ENCODE results near the gene LAGE3.
A peak's percentile ranks its signal among the peaks of the same experiment; 100 is the strongest.

Gene LAGE3

DNA sequence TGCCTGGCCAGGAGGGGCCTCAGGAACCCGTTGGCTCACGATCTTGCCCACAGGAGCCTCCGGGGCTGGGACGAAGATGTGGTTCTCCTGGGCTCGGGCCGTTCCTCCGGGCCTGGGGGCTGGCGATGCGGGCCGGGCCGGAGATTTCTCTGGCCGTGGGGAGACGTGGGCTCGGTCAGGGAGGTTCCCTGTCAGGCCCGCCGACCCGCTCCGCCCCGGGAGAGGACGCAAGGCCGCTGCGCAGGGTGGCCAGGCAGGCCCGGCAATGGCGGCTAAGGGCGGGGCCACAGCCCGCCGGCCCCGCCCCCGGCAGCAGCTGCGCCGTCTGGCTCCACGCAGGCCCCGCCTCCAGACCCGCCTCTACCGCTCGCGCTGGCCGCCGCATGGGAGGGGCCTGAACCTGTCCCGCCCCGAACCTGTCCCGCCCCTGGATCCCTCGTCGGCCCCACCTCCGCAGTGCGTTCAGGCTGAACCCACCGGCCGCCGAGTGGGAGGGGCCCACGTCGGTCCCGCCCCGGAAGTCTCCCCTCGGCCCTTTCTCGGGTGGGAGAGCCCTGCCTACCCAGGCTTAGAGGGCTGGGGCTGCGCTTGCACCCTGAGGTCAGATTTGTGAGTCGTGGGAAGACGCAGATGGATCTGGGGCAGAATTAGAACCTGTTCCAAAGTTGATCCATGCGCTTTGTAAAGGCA lies 37.0 kb upstream of the LAGE3 start, which contains the start of gene FAM3A (continued):
- TF ChIP-seq, protein P1, sequence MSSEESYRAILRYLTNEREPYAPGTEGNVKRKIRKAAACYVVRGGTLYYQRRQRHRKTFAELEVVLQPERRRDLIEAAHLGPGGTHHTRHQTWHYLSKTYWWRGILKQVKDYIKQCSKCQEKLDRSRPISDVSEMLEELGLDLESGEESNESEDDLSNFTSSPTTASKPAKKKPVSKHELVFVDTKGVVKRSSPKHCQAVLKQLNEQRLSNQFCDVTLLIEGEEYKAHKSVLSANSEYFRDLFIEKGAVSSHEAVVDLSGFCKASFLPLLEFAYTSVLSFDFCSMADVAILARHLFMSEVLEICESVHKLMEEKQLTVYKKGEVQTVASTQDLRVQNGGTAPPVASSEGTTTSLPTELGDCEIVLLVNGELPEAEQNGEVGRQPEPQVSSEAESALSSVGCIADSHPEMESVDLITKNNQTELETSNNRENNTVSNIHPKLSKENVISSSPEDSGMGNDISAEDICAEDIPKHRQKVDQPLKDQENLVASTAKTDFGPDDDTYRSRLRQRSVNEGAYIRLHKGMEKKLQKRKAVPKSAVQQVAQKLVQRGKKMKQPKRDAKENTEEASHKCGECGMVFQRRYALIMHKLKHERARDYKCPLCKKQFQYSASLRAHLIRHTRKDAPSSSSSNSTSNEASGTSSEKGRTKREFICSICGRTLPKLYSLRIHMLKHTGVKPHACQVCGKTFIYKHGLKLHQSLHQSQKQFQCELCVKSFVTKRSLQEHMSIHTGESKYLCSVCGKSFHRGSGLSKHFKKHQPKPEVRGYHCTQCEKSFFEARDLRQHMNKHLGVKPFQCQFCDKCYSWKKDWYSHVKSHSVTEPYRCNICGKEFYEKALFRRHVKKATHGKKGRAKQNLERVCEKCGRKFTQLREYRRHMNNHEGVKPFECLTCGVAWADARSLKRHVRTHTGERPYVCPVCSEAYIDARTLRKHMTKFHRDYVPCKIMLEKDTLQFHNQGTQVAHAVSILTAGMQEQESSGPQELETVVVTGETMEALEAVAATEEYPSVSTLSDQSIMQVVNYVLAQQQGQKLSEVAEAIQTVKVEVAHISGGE (tag by site-specific recombination; conservative IDR thresholded peaks at IDR 0.05; ENCODE audit: low read depth) = peak; percentile 55
- TF ChIP-seq, protein P2, sequence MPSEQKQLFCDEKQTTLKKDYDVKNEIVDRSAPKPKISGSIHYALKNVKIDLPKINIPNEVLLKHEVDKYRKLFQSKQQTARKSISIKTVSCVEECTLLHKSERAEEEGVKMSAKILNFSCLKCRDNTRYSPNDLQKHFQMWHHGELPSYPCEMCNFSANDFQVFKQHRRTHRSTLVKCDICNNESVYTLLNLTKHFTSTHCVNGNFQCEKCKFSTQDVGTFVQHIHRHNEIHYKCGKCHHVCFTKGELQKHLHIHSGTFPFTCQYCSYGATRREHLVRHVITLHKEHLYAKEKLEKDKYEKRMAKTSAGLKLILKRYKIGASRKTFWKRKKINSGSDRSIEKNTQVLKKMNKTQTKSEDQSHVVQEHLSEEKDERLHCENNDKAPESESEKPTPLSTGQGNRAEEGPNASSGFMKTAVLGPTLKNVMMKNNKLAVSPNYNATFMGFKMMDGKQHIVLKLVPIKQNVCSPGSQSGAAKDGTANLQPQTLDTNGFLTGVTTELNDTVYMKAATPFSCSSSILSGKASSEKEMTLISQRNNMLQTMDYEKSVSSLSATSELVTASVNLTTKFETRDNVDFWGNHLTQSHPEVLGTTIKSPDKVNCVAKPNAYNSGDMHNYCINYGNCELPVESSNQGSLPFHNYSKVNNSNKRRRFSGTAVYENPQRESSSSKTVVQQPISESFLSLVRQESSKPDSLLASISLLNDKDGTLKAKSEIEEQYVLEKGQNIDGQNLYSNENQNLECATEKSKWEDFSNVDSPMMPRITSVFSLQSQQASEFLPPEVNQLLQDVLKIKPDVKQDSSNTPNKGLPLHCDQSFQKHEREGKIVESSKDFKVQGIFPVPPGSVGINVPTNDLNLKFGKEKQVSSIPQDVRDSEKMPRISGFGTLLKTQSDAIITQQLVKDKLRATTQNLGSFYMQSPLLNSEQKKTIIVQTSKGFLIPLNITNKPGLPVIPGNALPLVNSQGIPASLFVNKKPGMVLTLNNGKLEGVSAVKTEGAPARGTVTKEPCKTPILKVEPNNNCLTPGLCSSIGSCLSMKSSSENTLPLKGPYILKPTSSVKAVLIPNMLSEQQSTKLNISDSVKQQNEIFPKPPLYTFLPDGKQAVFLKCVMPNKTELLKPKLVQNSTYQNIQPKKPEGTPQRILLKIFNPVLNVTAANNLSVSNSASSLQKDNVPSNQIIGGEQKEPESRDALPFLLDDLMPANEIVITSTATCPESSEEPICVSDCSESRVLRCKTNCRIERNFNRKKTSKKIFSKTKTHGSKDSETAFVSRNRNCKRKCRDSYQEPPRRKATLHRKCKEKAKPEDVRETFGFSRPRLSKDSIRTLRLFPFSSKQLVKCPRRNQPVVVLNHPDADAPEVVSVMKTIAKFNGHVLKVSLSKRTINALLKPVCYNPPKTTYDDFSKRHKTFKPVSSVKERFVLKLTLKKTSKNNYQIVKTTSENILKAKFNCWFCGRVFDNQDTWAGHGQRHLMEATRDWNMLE (tag by site-specific recombination; conservative IDR thresholded peaks at IDR 0.05; ENCODE audit: low read depth) = no peak
- TF ChIP-seq ZNF184 (tag by site-specific recombination; IDR thresholded peaks at IDR 0.05) (no peak), ZNF558 (tag by site-specific recombination; IDR thresholded peaks at IDR 0.05) (no peak), ZBTB48 (tag by site-specific recombination; IDR thresholded peaks at IDR 0.05) (peak; percentile 49; the same call in 1 of the 2 replicates), EGR2 (tag by site-specific recombination; IDR thresholded peaks at IDR 0.05; ENCODE audit: low read depth) (peak; percentile 47; the same call in 1 of the 2 replicates), ZNF133 (tag by site-specific recombination; IDR thresholded peaks at IDR 0.05) (no peak), ZNF324 (tag by site-specific recombination; IDR thresholded peaks at IDR 0.05) (0 out of 2 replicates have a peak, but pooled peaks have one; percentile 28), GLIS2 (tag by site-specific recombination; IDR thresholded peaks at IDR 0.05) (peak; percentile 45), SCRT2 (tag by site-specific recombination; IDR thresholded peaks at IDR 0.05) (no peak)
- TF ChIP-seq, protein P3, sequence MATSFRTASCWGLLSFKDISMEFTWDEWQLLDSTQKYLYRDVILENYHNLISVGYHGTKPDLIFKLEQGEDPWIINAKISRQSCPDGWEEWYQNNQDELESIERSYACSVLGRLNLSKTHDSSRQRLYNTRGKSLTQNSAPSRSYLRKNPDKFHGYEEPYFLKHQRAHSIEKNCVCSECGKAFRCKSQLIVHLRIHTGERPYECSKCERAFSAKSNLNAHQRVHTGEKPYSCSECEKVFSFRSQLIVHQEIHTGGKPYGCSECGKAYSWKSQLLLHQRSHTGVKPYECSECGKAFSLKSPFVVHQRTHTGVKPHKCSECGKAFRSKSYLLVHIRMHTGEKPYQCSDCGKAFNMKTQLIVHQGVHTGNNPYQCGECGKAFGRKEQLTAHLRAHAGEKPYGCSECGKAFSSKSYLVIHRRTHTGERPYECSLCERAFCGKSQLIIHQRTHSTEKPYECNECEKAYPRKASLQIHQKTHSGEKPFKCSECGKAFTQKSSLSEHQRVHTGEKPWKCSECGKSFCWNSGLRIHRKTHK (tag by site-specific recombination; IDR thresholded peaks at IDR 0.05) = no peak
- TF ChIP-seq, protein P4, sequence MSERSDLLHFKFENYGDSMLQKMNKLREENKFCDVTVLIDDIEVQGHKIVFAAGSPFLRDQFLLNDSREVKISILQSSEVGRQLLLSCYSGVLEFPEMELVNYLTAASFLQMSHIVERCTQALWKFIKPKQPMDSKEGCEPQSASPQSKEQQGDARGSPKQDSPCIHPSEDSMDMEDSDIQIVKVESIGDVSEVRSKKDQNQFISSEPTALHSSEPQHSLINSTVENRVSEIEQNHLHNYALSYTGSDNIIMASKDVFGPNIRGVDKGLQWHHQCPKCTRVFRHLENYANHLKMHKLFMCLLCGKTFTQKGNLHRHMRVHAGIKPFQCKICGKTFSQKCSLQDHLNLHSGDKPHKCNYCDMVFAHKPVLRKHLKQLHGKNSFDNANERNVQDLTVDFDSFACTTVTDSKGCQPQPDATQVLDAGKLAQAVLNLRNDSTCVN (tag by site-specific recombination; optimal IDR thresholded peaks at IDR 0.05) = peak; percentile 25
- TF ChIP-seq, protein P5, sequence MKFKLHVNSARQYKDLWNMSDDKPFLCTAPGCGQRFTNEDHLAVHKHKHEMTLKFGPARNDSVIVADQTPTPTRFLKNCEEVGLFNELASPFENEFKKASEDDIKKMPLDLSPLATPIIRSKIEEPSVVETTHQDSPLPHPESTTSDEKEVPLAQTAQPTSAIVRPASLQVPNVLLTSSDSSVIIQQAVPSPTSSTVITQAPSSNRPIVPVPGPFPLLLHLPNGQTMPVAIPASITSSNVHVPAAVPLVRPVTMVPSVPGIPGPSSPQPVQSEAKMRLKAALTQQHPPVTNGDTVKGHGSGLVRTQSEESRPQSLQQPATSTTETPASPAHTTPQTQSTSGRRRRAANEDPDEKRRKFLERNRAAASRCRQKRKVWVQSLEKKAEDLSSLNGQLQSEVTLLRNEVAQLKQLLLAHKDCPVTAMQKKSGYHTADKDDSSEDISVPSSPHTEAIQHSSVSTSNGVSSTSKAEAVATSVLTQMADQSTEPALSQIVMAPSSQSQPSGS (tag by site-specific recombination; IDR thresholded peaks at IDR 0.05; ENCODE audit: low read depth) = no peak

All from HEK293 (cell line).